ENCODE measurements around the gene DMD. TPM values are rescaled to one million over a fixed set of nuclear protein-coding genes. Genes with fewer than 3 reads are reported as not detected.
"Not testable (repeated sequence)": the region's sequence is repeated elsewhere in the genome, so short reads cannot be mapped to it uniquely, and the experiment has no call there.

Gene DMD
- total and polyA plus RNA-seq, 5 experiments from 2014 or later, result 0.26 to 0.91 TPM; not detected in 3

DNA sequence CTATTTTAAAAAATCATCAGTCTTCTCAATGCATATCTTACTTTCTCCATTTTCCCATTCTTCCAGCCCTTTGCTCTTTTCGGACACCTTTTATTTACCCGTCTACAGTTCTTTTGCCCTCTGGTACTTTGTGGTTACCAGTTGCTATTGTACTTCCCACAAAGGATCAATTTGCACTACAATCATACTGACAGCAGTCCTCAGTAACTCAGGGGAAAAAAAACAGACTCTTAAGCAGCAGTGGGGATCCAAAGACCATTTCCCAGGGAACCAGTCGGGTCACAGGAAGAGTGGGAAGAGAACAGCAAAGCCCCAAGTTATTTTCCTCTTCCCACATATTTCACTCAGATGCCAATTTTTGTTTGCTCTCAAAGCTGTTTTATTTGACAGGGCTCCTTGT is 23.1 kb downstream of the DMD start:
- POLR2A ChIA-PET, result no interaction called here
- Mint-ChIP-seq H3K27ac (no peak overlapping the region), H3K36me3 (no peaks in the 10 kb centered on the region), H3K27me3 (no peaks in the 10 kb centered on the region), H3K9me3 (peaks cover 0 to 9% (median 0%) of the 10 kb centered on the region in 9 donors), H3K4me3 (no peak overlapping the region), H3K4me1 (no peaks in the 10 kb centered on the region)
- DNase-seq, result no peak
- ATAC-seq, result no peak

DNA sequence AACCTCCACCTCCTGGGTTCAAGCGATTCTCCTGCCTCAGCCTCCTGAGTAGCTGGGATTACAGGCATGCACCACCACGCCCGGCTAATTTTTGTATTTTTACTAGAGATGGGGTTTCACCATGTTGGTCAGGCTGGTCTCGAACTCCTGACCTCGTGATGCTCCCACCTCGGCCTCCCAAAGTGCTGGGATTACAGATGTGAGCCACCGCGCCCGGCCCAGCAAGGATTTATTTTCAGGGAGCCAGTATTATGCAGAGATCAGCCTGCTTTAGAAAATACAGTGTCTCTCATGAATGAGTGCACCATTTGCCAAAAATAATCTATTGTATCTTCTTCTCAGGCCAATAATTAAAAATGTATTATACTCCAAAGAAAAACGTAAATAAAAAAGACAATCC is 26.5 kb downstream of the DMD start:
- peaks cover 0 to 17% (median 0%) of the 10 kb centered on the region in 9 donors for H3K9me3 Mint-ChIP-seq
- ATAC-seq, DNase-seq, H3K36me3 Mint-ChIP-seq, POLR2A ChIA-PET, H3K27ac Mint-ChIP-seq, H3K27me3 Mint-ChIP-seq, H3K4me1 Mint-ChIP-seq, H3K4me3 Mint-ChIP-seq: not testable (repeated sequence)

DNA sequence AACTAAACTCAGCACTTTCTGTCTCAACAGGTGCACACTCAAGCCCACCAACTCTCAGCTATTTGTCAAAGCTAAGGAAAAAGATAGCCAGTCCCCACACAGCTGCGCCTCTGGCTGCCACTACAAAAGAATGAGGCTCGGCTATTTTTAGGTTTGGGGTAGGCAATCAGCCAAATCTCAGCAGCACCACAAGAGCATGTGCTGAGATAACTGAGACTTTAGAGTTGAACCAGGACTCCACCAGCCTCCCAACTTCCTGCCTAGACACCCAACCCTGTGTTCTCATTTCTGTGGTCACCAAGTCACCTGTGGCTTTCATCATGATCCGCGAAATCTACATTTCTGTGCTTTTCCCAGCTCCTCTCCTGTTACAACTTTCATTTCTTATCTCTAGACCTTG is 28.0 kb downstream of the DMD start:
- ATAC-seq (no peak), DNase-seq (no peak)
- POLR2A ChIA-PET, result no interaction called here
- Mint-ChIP-seq H3K9me3 (peaks cover 0 to 21% (median 0%) of the 10 kb centered on the region in 9 donors), H3K36me3 (peaks cover 0 to 7% (median 0%) of the 10 kb centered on the region in 3 donors), H3K27me3 (no peaks in the 10 kb centered on the region), H3K4me3 (no peak overlapping the region), H3K4me1 (no peaks in the 10 kb centered on the region), H3K27ac (no peak overlapping the region)

DNA sequence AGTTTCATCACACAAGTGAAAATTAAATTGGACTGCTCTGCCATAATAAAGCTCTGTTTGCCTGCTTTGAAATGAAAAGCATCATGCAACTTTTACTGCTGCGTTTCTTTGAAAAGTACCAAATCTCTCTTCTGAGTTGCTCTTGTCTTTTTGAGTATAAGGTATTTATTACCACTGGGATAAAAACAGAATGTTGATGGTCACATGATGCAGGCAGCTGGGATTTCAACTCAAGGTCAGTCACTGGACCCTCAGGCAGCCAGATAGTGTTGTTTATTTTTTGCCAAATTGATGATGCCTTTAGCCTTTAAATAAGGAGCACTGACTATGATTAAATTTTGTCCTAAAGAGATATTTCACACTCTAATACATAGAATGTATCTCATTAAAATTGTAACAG is 32.7 kb downstream of the DMD start:
- no peaks in the 10 kb centered on the region for H3K4me1 Mint-ChIP-seq
- peaks cover 0 to 20% (median 0%) of the 10 kb centered on the region in 9 donors for H3K9me3 Mint-ChIP-seq
- no peak overlapping the region for H3K27ac Mint-ChIP-seq
- no peaks in the 10 kb centered on the region for H3K27me3 Mint-ChIP-seq
- no peak overlapping the region for H3K4me3 Mint-ChIP-seq
- POLR2A ChIA-PET, result no interaction called here
- DNase-seq, result no peak
- peaks cover 0 to 7% (median 0%) of the 10 kb centered on the region in 3 donors for H3K36me3 Mint-ChIP-seq
- ATAC-seq, result no peak

DNA sequence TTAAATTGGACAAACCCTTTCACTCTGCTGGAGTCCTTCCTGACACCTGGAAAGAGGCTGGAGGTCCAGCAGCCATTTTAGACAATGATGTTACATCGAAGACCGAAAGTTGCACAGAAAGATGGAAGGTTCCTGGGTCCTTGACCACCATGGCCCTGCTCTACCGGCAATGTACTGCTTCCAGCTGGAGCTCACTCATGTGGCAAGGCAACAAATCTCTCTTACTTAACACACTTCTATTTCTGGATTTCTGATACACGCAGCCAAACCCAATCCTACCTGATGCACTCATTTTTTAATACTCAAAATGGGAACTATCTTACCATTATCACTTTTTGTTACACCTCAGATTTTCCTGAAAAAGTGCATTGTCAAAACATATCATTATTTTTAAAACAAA is 33.1 kb downstream of the DMD start:
- ATAC-seq, result no peak
- Mint-ChIP-seq H3K4me3 (no peak overlapping the region), H3K4me1 (no peaks in the 10 kb centered on the region), H3K27me3 (no peaks in the 10 kb centered on the region), H3K36me3 (peaks cover 0 to 7% (median 0%) of the 10 kb centered on the region in 3 donors), H3K9me3 (peaks cover 0 to 17% (median 0%) of the 10 kb centered on the region in 9 donors), H3K27ac (no peak overlapping the region)
- POLR2A ChIA-PET, result no interaction called here
- no peak for DNase-seq

DNA sequence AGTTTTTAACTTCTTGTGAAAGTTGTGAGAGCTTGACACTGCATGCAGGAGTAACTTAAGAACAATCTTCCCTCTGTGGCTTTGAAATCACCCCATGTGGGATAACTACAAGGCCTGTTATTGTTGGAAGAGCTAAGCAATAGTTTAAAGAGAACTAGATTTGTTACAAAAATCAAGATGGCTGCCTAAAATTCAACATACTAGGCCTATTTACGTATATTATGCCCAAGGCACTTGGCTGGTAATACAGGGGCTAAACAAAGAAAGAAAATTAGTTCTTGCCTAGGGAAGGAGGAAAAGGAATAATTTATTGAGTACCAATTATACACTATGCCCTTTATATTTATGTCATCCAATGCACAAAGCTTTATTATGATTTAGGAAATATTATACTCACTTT is 36.1 kb downstream of the DMD start:
- DNase-seq (no peak), ATAC-seq (no peak)
- Mint-ChIP-seq H3K27me3 (no peaks in the 10 kb centered on the region), H3K36me3 (peaks cover 0 to 3% (median 0%) of the 10 kb centered on the region in 3 donors), H3K4me1 (no peaks in the 10 kb centered on the region), H3K9me3 (peaks cover 0 to 12% (median 0%) of the 10 kb centered on the region in 9 donors), H3K4me3 (no peak overlapping the region), H3K27ac (no peak overlapping the region)
- POLR2A ChIA-PET, result no interaction called here

DNA sequence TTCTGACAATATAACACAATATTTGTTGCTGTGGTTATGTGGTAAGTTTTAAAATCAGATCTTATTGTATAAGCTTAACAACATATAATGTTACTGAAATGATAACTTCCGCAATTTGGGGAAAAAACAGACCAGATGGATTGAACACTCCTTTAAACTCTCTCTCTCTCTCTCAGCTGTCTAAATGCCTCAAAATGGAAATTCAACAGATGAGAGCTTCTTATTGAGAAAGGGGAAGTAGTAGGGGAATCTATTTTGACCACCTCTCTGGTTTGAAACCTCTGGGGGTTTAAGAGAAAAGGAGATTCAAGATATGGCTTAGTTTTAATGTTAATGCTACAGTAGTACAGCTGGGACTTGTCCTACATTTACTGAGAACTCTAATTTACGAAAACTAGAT is 40.3 kb downstream of the DMD start:
- Mint-ChIP-seq H3K4me3 (no peak overlapping the region), H3K27ac (no peak overlapping the region), H3K27me3 (no peaks in the 10 kb centered on the region), H3K36me3 (no peaks in the 10 kb centered on the region), H3K4me1 (no peaks in the 10 kb centered on the region), H3K9me3 (peaks cover 0 to 2% (median 0%) of the 10 kb centered on the region in 9 donors)
- POLR2A ChIA-PET, result no interaction called here
- no peak for DNase-seq
- ATAC-seq, result no peak

DNA sequence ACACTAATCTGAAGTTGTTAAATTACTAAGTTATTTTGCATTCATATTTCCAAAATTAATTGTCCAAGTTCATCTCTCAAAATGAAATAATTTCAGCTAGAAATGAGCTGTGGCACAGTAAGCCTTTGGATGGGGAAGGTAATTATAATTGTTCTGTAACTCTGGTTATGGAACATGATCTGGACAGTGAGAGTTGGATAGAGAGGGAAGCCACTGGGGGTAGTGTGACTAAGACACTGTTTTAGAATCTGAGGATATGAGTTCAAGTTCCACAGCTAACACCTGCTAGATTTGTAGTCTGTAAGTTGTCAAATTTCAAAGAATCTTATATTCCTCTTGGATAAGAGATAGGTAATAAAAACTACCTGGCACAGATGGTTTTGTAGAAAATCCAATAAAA is 49.5 kb downstream of the DMD start:
- Mint-ChIP-seq H3K27ac (no peak overlapping the region), H3K36me3 (no peaks in the 10 kb centered on the region), H3K4me1 (no peaks in the 10 kb centered on the region), H3K27me3 (no peaks in the 10 kb centered on the region), H3K9me3 (peaks cover 0 to 4% (median 0%) of the 10 kb centered on the region in 9 donors), H3K4me3 (no peak overlapping the region)
- DNase-seq (no peak), ATAC-seq (no peak)
- POLR2A ChIA-PET, result no interaction called here

DNA sequence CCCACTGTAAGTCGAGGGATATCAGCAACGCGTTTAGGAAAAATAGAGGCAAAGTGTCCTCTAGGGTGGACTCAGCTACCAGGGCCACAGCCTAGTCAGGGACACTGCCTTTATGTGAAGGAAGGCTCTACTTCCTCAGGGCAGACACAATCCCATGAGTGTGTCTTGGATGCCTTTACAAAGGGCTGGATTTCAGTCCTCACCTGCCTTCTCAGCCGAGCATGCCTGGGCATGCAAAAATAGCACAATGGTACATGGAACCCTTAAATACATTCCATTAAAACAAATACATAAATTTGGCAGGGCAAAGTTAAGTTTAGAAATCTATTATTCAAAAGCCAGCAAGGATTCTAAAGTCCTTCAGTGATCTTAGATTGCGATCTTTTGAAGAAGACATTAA is 51.1 kb downstream of the DMD start:
- no peaks in the 10 kb centered on the region for H3K4me1 Mint-ChIP-seq
- ATAC-seq, result no peak
- DNase-seq, result no peak
- peaks cover 0 to 6% (median 0%) of the 10 kb centered on the region in 9 donors for H3K9me3 Mint-ChIP-seq
- H3K4me3 Mint-ChIP-seq, result no peak overlapping the region
- H3K27ac Mint-ChIP-seq, result no peak overlapping the region
- no peaks in the 10 kb centered on the region for H3K36me3 Mint-ChIP-seq
- H3K27me3 Mint-ChIP-seq, result no peaks in the 10 kb centered on the region
- POLR2A ChIA-PET, result no interaction called here

DNA sequence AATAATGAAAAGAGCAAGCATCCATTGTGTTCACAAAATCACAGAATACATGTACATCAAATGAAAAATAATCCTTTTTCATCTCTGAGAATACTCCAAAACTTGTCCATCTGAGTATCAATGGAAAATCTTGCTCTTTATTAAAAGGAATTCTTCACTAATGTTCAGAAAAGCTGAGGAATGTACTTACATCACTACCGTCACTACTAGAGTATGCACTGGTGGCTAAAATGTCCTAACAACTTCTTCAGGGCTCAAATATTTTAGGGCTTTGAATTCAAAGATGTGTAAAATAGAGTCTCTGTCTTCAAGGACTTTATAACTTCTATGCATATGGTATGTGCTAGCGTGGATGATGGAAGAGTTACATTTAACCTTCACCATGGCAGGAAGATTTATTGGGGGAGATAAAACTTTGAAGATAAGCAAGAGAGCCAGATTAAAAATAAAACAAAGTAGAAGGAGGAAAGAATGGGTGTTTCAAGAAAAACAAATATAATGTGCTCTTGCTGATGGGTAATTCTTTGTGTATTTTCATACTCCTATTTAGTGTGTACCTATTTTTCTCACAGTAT is 55.1 kb downstream of the DMD start:
- peaks cover 0 to 6% (median 0%) of the 10 kb centered on the region in 9 donors for H3K9me3 Mint-ChIP-seq
- H3K4me3 Mint-ChIP-seq, result no peak overlapping the region
- ATAC-seq (no peak), DNase-seq (no peak)
- H3K4me1 Mint-ChIP-seq, result no peaks in the 10 kb centered on the region
- no peaks in the 10 kb centered on the region for H3K27me3 Mint-ChIP-seq
- H3K27ac Mint-ChIP-seq, result no peak overlapping the region
- POLR2A ChIA-PET, result no interaction called here
- no peaks in the 10 kb centered on the region for H3K36me3 Mint-ChIP-seq

DNA sequence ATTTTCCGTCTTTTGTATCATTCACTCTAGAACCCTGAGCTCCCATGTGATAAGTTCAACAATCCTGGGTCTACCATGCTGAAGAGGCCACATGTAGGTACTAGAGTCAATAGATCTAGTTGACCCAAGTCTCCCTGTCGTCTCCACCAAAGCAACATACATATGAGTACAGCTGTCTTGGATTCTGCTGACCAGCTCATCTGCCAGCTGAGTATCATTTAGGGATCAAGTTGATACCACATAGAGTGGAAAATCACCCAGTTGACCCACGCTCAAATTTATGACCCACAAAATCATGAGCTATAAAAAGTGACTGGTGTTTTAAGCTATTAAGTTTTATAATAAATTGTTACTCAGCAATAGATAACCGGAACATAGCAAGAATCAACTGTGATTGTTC is 61.8 kb downstream of the DMD start:
- no peaks in the 10 kb centered on the region for H3K27me3 Mint-ChIP-seq
- POLR2A ChIA-PET, result no interaction called here
- peaks cover 0 to 10% (median 0%) of the 10 kb centered on the region in 9 donors for H3K9me3 Mint-ChIP-seq
- ATAC-seq, result no peak
- H3K4me1 Mint-ChIP-seq, result no peaks in the 10 kb centered on the region
- H3K4me3 Mint-ChIP-seq, result no peak overlapping the region
- no peak overlapping the region for H3K27ac Mint-ChIP-seq
- DNase-seq, result no peak
- H3K36me3 Mint-ChIP-seq, result no peaks in the 10 kb centered on the region

DNA sequence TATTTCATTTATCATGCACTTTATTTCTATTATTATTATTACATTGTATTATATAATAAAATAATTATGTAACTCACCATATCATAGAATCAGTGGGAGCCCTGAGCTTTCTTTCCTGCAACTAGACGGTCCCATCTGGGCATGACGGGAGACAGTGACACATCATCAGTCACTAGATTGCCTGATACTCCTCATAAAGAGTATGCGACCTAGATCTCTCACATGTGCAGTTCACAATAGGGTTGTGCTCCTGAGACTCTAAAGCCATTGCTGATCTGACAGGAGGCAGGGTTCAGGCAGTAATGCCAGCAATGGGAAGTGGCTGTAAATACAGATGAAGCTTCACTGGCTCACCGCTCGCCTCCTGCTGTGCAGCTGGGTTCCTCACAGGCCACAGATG is 62.3 kb downstream of the DMD start:
- Mint-ChIP-seq H3K4me1 (no peaks in the 10 kb centered on the region), H3K36me3 (no peaks in the 10 kb centered on the region), H3K27ac (no peak overlapping the region), H3K27me3 (no peaks in the 10 kb centered on the region), H3K9me3 (peaks cover 0 to 10% (median 0%) of the 10 kb centered on the region in 9 donors), H3K4me3 (no peak overlapping the region)
- POLR2A ChIA-PET, result no interaction called here
- ATAC-seq (no peak), DNase-seq (no peak)

DNA sequence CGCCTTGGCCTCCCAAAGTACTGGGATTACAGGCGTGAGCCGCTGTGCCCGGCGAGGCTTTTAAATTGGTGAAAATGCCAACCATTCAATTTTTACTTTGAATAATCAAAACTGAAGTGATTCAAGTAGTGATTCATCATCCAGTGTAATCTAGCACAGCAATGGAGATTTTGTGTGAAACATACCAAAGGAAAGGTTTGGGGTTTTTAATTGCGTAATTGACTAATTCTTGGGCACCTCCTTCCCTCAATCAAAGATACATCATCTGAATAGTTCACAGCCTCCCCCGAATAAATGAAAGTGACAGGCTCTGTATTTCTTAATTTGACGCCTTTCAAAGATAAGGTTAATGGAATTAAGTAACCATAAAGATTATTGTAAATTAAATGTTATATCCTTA is 69.0 kb downstream of the DMD start:
- POLR2A ChIA-PET, result no interaction called here
- Mint-ChIP-seq H3K9me3 (peaks cover 0 to 7% (median 0%) of the 10 kb centered on the region in 9 donors), H3K27ac (no peak overlapping the region), H3K36me3 (no peaks in the 10 kb centered on the region), H3K4me1 (no peaks in the 10 kb centered on the region), H3K27me3 (no peaks in the 10 kb centered on the region), H3K4me3 (no peak overlapping the region)
- DNase-seq (no peak), ATAC-seq (no peak)

DNA sequence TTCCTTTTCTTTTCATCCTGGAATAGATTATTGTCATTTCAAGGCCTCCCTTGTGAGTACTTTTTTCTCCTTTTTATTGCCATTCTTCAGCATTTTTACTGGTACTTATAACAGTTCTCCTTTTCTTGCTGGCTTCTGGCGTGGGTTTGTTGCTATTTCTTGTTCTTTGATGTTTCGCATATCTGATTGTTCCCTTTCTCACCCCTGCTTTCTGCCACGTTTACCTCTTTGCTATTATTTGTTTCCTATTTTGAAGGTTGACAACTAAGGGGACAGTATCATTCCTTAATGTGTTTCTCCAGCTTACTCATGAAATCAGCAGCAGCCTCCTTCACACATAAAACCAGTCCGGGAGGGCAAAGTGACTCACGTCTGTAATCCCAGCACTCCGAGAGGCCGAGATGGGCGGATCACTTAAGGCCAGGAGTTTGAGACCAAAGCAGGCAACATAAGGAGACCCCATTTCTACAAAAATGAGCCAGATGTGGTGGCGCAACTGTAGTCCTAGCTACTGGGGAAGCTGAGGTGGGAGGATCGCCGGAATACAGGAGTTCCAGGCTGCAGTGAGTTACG is 72.6 kb downstream of the DMD start:
- no peaks in the 10 kb centered on the region for H3K36me3 Mint-ChIP-seq
- ATAC-seq (no peak), DNase-seq (no peak)
- H3K4me1 Mint-ChIP-seq, result no peaks in the 10 kb centered on the region
- no peak overlapping the region for H3K4me3 Mint-ChIP-seq
- H3K27ac Mint-ChIP-seq, result no peak overlapping the region
- POLR2A ChIA-PET, result no interaction called here
- no peaks in the 10 kb centered on the region for H3K27me3 Mint-ChIP-seq
- H3K9me3 Mint-ChIP-seq, result peaks cover 0 to 5% (median 0%) of the 10 kb centered on the region in 9 donors

All from naive thymus-derived CD8-positive, alpha-beta T cell (primary cell).